A673 (cell line): ENCODE measurements around the gene CAV1. TPM values are rescaled to one million over a fixed set of nuclear protein-coding genes. Genes with fewer than 3 reads are reported as not detected.

Source experiments
- BruUV-seq: library from RNA; stranded (reverse); fragments of 400-500 nt; replicated peaks from 2 replicates; lab custom pipeline; 2021; lab: Mats Ljungman, UMichigan
- CTCF ChIA-PET: fragments of 300-600 bp; sonication (Branson Sonifier 250); formaldehyde crosslinking; loops from one replicate; lab custom pipeline; 2022; ENCODE audit warnings: antibody characterized with exemption; lab: Charles Lee
- POLR2A ChIA-PET: fragments of 300-600 bp; sonication (Branson Sonifier 250); formaldehyde crosslinking; loops from one replicate; lab custom pipeline; 2022; ENCODE audit warnings: antibody characterized with exemption; ENCODE audit not compliant: low non-redundant PET; lab: Charles Lee
- DNase-seq: peaks from one replicate; pipeline ENCODE4 v3.0.0-alpha.2; 2015; ENCODE audit warnings: low spot score
- H3K27ac ChIP-seq: fragments of 200-600 bp; sonication (generic); 2 replicates; pipeline ENCODE4 v1.5.1; 2016; ENCODE audit warnings: mixed run types, low read depth, mild to moderate bottlenecking, mixed read lengths, antibody characterized with exemption, low read length; ENCODE audit not compliant: poor library complexity, severe bottlenecking
- H3K27me3 ChIP-seq: fragments of 200-600 bp; sonication (generic); replicated peaks from 2 replicates; pipeline ENCODE4 v1.6.1; 2017; ENCODE audit warnings: mixed run types, low read depth, mild to moderate bottlenecking, mixed read lengths, antibody characterized with exemption, low read length; ENCODE audit not compliant: insufficient read depth, poor library complexity
- H3K36me3 ChIP-seq: fragments of 200-600 bp; sonication (generic); 2 replicates; pipeline ENCODE4 v1.6.1; 2016; ENCODE audit warnings: mixed run types, mild to moderate bottlenecking, mixed read lengths, antibody characterized with exemption, low read length; ENCODE audit not compliant: insufficient read depth, poor library complexity, severe bottlenecking
- H3K4me1 ChIP-seq: fragments of 200-600 bp; sonication (generic); 2 replicates; pipeline ENCODE4 v1.6.1; 2017; ENCODE audit warnings: mixed run types, mild to moderate bottlenecking, mixed read lengths, antibody characterized with exemption, low read length; ENCODE audit not compliant: insufficient read depth, poor library complexity, severe bottlenecking
- H3K4me3 ChIP-seq: fragments of 200-600 bp; sonication (generic); 2 replicates; pipeline ENCODE4 v1.5.1; 2016; ENCODE audit warnings: low read depth, mixed run types, mild to moderate bottlenecking, mixed read lengths, low read length; ENCODE audit not compliant: poor library complexity, severe bottlenecking
- H3K9me3 ChIP-seq: fragments of 200-600 bp; sonication (generic); 2 replicates; pipeline ENCODE4 v1.6.1; 2016; ENCODE audit warnings: mixed run types, low read depth, mild to moderate bottlenecking, mixed read lengths, antibody characterized with exemption, low read length; ENCODE audit not compliant: poor library complexity, severe bottlenecking
- CTCF ChIP-seq: fragments of 300-800, 200-600 bp; sonication (generic); conservative IDR thresholded peaks from 2 replicates; pipeline ENCODE4 v1.5.1; 2017; ENCODE audit warnings: low read depth, mild to moderate bottlenecking, antibody characterized with exemption, low read length, moderate library complexity, mixed read lengths
- EZH2 ChIP-seq: fragments of 200-600 bp; sonication (generic); IDR thresholded peaks from 2 replicates; pipeline ENCODE4 v1.6.1; 2017; ENCODE audit warnings: borderline replicate concordance, low read depth, mild to moderate bottlenecking, mixed read lengths, antibody characterized with exemption, low read length; ENCODE audit not compliant: poor library complexity, severe bottlenecking
- intact Hi-C: fragments of 100-400 bp; cut with micrococcal nuclease; formaldehyde crosslinking; loops from one replicate; pipeline ENCODE4 v1.10.0; 2022; ENCODE audit not compliant: unreplicated experiment
- total RNA-seq: library from RNA; stranded (reverse); gene quantifications from 2 replicates; pipeline ENCODE4 v1.2.3, GENCODE V29; 2021

The CAV1 gene
- total RNA-seq, 1 experiment from 2014 or later = 2,074 TPM

- BruUV-seq = no TSS peak
- Histone ChIP-seq H3K9me3 (no peaks in the 10 kb centered on the region), H3K27ac (peak overlapping the region; percentile 60), H3K36me3 (peaks cover 92% of the 10 kb centered on the region), H3K4me3 (no peak overlapping the region), H3K27me3 (no peaks in the 10 kb centered on the region), H3K4me1 (peaks cover 98% of the 10 kb centered on the region)
- TF ChIP-seq EZH2 (no peak), CTCF (no peak)
- ChIA-PET POLR2A (no interaction called here), CTCF (no interaction called here)
- intact Hi-C loops = no loop called here
- DNase-seq = no peak
These were observed 29.6 kb downstream of the CAV1 start for GRCh38 chr7:116554436-116554835.

DNA sequence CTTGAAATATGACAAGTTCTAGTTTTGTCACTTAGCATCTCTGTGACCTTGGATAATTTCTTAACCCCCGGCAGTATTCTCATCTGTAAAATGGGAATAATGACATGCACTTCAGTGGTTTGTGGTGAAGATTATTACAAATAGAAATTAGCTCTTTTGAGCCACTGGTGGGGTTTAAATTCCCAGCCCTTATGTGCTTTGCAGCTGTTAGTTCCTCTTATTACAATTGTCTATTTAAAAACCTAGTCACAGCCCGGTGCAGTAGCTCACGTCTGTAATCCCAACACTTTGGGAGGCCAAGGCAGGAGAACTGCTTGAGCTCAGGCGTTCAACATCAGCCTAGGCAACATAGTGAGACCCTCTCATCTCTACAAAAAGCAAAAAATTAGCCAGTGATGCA lies 30.1 kb downstream of the CAV1 start:
- no peak for DNase-seq
- no TSS peak for BruUV-seq
- H3K4me3 ChIP-seq = no peak overlapping the region
- peaks cover 92% of the 10 kb centered on the region for H3K36me3 ChIP-seq
- CTCF ChIA-PET = no interaction called here
- H3K27me3 ChIP-seq = no peaks in the 10 kb centered on the region
- H3K4me1 ChIP-seq = peaks cover 99% of the 10 kb centered on the region
- no peak for TF ChIP-seq CTCF
- H3K9me3 ChIP-seq = no peaks in the 10 kb centered on the region
- H3K27ac ChIP-seq = peak overlapping the region; percentile 60
- intact Hi-C loops = no loop called here
- POLR2A ChIA-PET = no interaction called here

DNA sequence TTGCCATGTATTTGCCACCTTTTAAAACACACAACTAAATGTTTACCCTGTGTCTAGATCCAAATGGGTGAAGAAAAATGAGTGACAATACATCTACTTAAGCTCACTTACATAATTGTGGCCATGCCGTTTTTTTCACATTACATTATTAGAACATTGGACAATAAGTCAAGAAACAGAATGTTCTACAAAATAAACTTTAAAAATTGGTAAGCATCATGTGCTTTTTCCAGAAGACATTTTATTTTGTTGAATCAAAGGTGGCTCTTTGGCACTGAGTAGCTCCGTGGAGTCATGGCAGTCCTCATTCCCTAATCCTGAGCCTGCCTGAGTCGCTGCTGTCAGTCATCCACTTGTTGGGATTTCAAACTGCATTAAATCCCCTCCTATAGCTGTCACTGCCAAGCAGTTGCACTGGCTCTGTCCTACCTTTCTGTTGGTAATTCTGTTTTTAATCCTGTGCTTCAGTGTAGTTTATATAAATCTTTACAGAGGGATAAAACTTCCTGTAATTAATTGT lies 32.3 kb downstream of the CAV1 start:
- H3K9me3 ChIP-seq = no peaks in the 10 kb centered on the region
- DNase-seq = no peak
- no peaks in the 10 kb centered on the region for H3K27me3 ChIP-seq
- ChIA-PET CTCF (interaction anchor here (0.6 kb wide), 1 partner anchor 431 kb away, joined by 3 read pairs; no protein-coding TSS in a partner anchor), POLR2A (interaction anchor here (0.5 kb wide), 1 partner anchor 1993 kb away, joined by 3 read pairs; no protein-coding TSS in a partner anchor)
- peaks cover 89% of the 10 kb centered on the region for H3K36me3 ChIP-seq
- no peak for TF ChIP-seq EZH2
- intact Hi-C loops = no loop called here
- peaks cover 93% of the 10 kb centered on the region for H3K4me1 ChIP-seq
- BruUV-seq = no TSS peak
- peak overlapping the region; percentile 49 for H3K27ac ChIP-seq
- H3K4me3 ChIP-seq = no peak overlapping the region

DNA sequence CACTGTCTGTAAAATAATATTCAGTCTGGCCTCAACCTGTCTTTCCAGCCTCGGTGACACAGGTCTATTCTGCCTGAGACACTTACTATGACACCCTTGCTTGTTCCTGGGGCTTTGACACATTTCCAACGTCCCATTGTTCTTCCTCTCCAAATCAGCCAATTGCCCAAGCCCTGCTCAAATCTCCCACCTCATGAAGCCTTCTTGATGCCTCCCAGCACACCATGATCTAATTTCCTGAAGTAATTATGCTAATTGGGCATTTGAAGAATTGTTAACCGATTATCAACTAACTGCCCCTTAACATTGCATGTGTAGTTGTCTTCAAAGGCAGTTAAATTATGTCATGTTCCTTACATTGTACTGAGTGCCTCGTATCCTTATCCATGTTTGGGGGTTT lies 33.1 kb downstream of the CAV1 start:
- ChIA-PET CTCF (interaction anchor here (0.6 kb wide), 1 partner anchor 432 kb away, joined by 3 read pairs; no protein-coding TSS in a partner anchor), POLR2A (no interaction called here)
- DNase-seq = peak; percentile 95
- Histone ChIP-seq H3K27ac (peak overlapping the region; percentile 49), H3K27me3 (no peaks in the 10 kb centered on the region), H3K4me3 (no peak overlapping the region), H3K36me3 (peaks cover 82% of the 10 kb centered on the region), H3K9me3 (no peaks in the 10 kb centered on the region), H3K4me1 (peaks cover 87% of the 10 kb centered on the region)
- TF ChIP-seq CTCF = no peak
- TF ChIP-seq EZH2 = no peak
- intact Hi-C loops = loop anchor here (2.0 kb wide), 1 partner anchor 29 kb away; no protein-coding TSS in a partner anchor
- no TSS peak for BruUV-seq
